GM19023 (cell line): ENCODE data around the gene C17orf75.
"Not testable (repeated sequence)": the region's sequence is repeated elsewhere in the genome, so short reads cannot be mapped to it uniquely, and the experiment has no call there.

Source experiments
- ATAC-seq: cut with Tn5 transposase; IDR thresholded peaks from one replicate; pipeline ENCODE4 v1.9.1; 2021; ENCODE audit warnings: mild to moderate bottlenecking, moderate library complexity; ENCODE audit not compliant: unreplicated experiment

The C17orf75 gene

GRCh38 chr17:32341857-32342602, at the start of gene C17orf75:
Gene C17orf75, minus strand, starts transcription at chr17:32342173. Its CDS starts 34 bp downstream, at chr17:32342139.
- ATAC-seq = peak; percentile 82

GRCh38 chr17:32388613-32389459, 46.9 kb upstream of the C17orf75 start:
- no peak for ATAC-seq

- ATAC-seq = not testable (repeated sequence)
Measured at GRCh38 chr17:32388128-32388527, 46.2 kb upstream of the C17orf75 start.

- no peak for ATAC-seq
Measured at GRCh38 chr17:32386844-32387243, 44.9 kb upstream of the C17orf75 start.

- no peak for ATAC-seq
Measured at GRCh38 chr17:32385971-32386370, 44.0 kb upstream of the C17orf75 start.

GRCh38 chr17:32385121-32385520, 43.1 kb upstream of the C17orf75 start:
- ATAC-seq = no peak

GRCh38 chr17:32383926-32384434, 42.0 kb upstream of the C17orf75 start:
- no peak for ATAC-seq

GRCh38 chr17:32382526-32383223, 40.7 kb upstream of the C17orf75 start:
- ATAC-seq = no peak

- ATAC-seq = no peak
Measured at GRCh38 chr17:32370426-32370825, 28.5 kb upstream of the C17orf75 start.

GRCh38 chr17:32361270-32361669, 19.3 kb upstream of the C17orf75 start:
- ATAC-seq = no peak

- ATAC-seq = no peak
Measured at GRCh38 chr17:32357615-32358014, 15.6 kb upstream of the C17orf75 start.

- ATAC-seq = no peak
Measured at GRCh38 chr17:32356750-32357149, 14.8 kb upstream of the C17orf75 start.

- no peak for ATAC-seq
Measured at GRCh38 chr17:32356378-32356743, 14.4 kb upstream of the C17orf75 start.

GRCh38 chr17:32355649-32356377, 13.8 kb upstream of the C17orf75 start:
- ATAC-seq = no peak

- not testable (repeated sequence) for ATAC-seq
Measured at GRCh38 chr17:32352734-32353133, 10.8 kb upstream of the C17orf75 start.

- peak; percentile 16 for ATAC-seq
Measured at GRCh38 chr17:32350666-32351418, 8.9 kb upstream of the C17orf75 start.

GRCh38 chr17:32349854-32350665, 8.1 kb upstream of the C17orf75 start, which contains the start of gene ZNF207:
Gene ZNF207, plus strand, starts transcription at chr17:32350157. Its CDS starts 129 bp downstream, at chr17:32350286.
- peak; percentile 87 for ATAC-seq

- peak; percentile 4 for ATAC-seq
Measured at GRCh38 chr17:32349503-32349853, 7.5 kb upstream of the C17orf75 start.

- no peak for ATAC-seq
Measured at GRCh38 chr17:32348483-32348800, 6.5 kb upstream of the C17orf75 start.
